IPS DF 4.7 (cell line): Measurements from ENCODE around the gene KIF9.
"Not testable (repeated sequence)": the region's sequence is repeated elsewhere in the genome, so short reads cannot be mapped to it uniquely, and the experiment has no call there.

Experiments used
- DNase-seq: peaks from one replicate; pipeline ENCODE4 v3.0.0-alpha.2; 2013; ENCODE audit warnings: low spot score; ENCODE audit errors: extremely low read depth

The KIF9 gene

GRCh38 chr3:47251689-47252088 lies 30.9 kb downstream of the KIF9 start:
- DNase-seq, result no peak

- DNase-seq, result not testable (repeated sequence)
Measured at GRCh38 chr3:47251085-47251484, 31.5 kb downstream of the KIF9 start.

- DNase-seq, result no peak
Measured at GRCh38 chr3:47250309-47251060, 32.1 kb downstream of the KIF9 start.

GRCh38 chr3:47247131-47248064 lies 35.2 kb downstream of the KIF9 start:
- no peak for DNase-seq

GRCh38 chr3:47245271-47245670 lies 37.3 kb downstream of the KIF9 start:
- no peak for DNase-seq

- DNase-seq, result no peak
Measured at GRCh38 chr3:47244531-47245100, 38.0 kb downstream of the KIF9 start.

GRCh38 chr3:47243419-47244147 lies 39.0 kb downstream of the KIF9 start:
- DNase-seq, result no peak

GRCh38 chr3:47239929-47240328 lies 42.7 kb downstream of the KIF9 start:
- DNase-seq, result no peak

GRCh38 chr3:47238017-47238416 lies 44.6 kb downstream of the KIF9 start:
- DNase-seq, result no peak

GRCh38 chr3:47228088-47228487 lies 54.5 kb downstream of the KIF9 start:
- no peak for DNase-seq

GRCh38 chr3:47227678-47228077 lies 54.9 kb downstream of the KIF9 start:
- no peak for DNase-seq

- DNase-seq, result no peak
Measured at GRCh38 chr3:47225310-47225906, 57.2 kb downstream of the KIF9 start.

GRCh38 chr3:47223755-47224154 lies 58.8 kb downstream of the KIF9 start:
- DNase-seq, result no peak

- no peak for DNase-seq
Measured at GRCh38 chr3:47221798-47222197, 60.8 kb downstream of the KIF9 start.

- no peak for DNase-seq
Measured at GRCh38 chr3:47210863-47211405, 71.7 kb downstream of the KIF9 start.

GRCh38 chr3:47206022-47206421 lies 76.6 kb downstream of the KIF9 start:
- not testable (repeated sequence) for DNase-seq

GRCh38 chr3:47204875-47205274 lies 77.7 kb downstream of the KIF9 start:
- DNase-seq, result no peak

GRCh38 chr3:47202542-47202941 lies 80.1 kb downstream of the KIF9 start:
- no peak for DNase-seq

GRCh38 chr3:47197287-47197686 lies 85.3 kb downstream of the KIF9 start:
- no peak for DNase-seq

GRCh38 chr3:47194994-47195393 lies 87.6 kb downstream of the KIF9 start:
- DNase-seq, result no peak
